Caco-2 (cell line): Measurements from ENCODE around the gene NRSN1. TPM values are rescaled to one million over a fixed set of nuclear protein-coding genes. Genes with fewer than 3 reads are reported as not detected.

Source experiments
- BruUV-seq: library from RNA; stranded (reverse); fragments of 400-500 nt; replicated peaks from 2 replicates; lab custom pipeline; 2021; lab: Mats Ljungman, UMichigan
- CTCF ChIA-PET: fragments of 300-600 bp; sonication (Branson Sonifier 250); formaldehyde crosslinking; loops from one replicate; lab custom pipeline; 2022; ENCODE audit warnings: antibody characterized with exemption; lab: Charles Lee
- POLR2A ChIA-PET: fragments of 300-600 bp; sonication (Branson Sonifier 250); formaldehyde crosslinking; loops from one replicate; lab custom pipeline; 2022; ENCODE audit warnings: antibody characterized with exemption; lab: Charles Lee
- DNase-seq, 2 experiments: peaks; one replicate each; pipeline versions ENCODE4 v3.0.0 to v3.0.0-alpha.2; 2020 to 2022
- H3K27me3 ChIP-seq: replicated peaks from 2 replicates; pipeline ENCODE4 v1.6.0; 2011; ENCODE audit warnings: low read length; ENCODE audit not compliant: control insufficient read depth, insufficient read depth
- H3K36me3 ChIP-seq: 2 replicates; pipeline ENCODE4 v1.5.1; 2011; ENCODE audit warnings: low read length; ENCODE audit not compliant: control insufficient read depth, insufficient read depth
- H3K4me1 ChIP-seq: fragments of 250-450 bp; sonication (Bioruptor Pico); 2 replicates; pipeline ENCODE4 v1.5.1; 2020; ENCODE audit warnings: mild to moderate bottlenecking
- H3K4me3 ChIP-seq: 2 replicates; pipeline ENCODE4 v1.5.1; 2011; ENCODE audit warnings: low read depth, mild to moderate bottlenecking, control low read depth, low read length
- H3K9me3 ChIP-seq: fragments of 250-450 bp; sonication (Bioruptor Pico); 2 replicates; pipeline ENCODE4 v1.5.1; 2020; ENCODE audit warnings: mild to moderate bottlenecking, moderate library complexity
- H3K27ac Mint-ChIP-seq: one replicate; pipeline ENCODE4 v1.8.0; 2022; ENCODE audit warnings: mixed read lengths; ENCODE audit not compliant: unreplicated experiment
- H3K27me3 Mint-ChIP-seq: one replicate; pipeline ENCODE4 v1.8.0; 2022; ENCODE audit warnings: mixed read lengths; ENCODE audit not compliant: insufficient read depth, unreplicated experiment
- H3K36me3 Mint-ChIP-seq: one replicate; pipeline ENCODE4 v1.8.0; 2022; ENCODE audit warnings: mild to moderate bottlenecking, mixed read lengths; ENCODE audit not compliant: insufficient read depth, unreplicated experiment
- H3K4me1 Mint-ChIP-seq: one replicate; pipeline ENCODE4 v1.8.0; 2022; ENCODE audit warnings: low read depth, mixed read lengths; ENCODE audit not compliant: unreplicated experiment
- H3K4me3 Mint-ChIP-seq: one replicate; pipeline ENCODE4 v1.8.0; 2022; ENCODE audit warnings: mild to moderate bottlenecking, moderate library complexity, mixed read lengths; ENCODE audit not compliant: unreplicated experiment
- H3K9me3 Mint-ChIP-seq: one replicate; pipeline ENCODE4 v1.8.0; 2022; ENCODE audit warnings: mixed read lengths; ENCODE audit not compliant: unreplicated experiment
- intact Hi-C: fragments of 100-400 bp; cut with micrococcal nuclease; formaldehyde crosslinking; loops from one replicate; pipeline ENCODE4 v1.10.0; 2022; ENCODE audit not compliant: unreplicated experiment
- total RNA-seq: library from RNA; stranded (reverse); gene quantifications from 2 replicates; pipeline ENCODE4 v1.2.3, GENCODE V29; 2022
- TF ChIP-seq, protein P1 (sequence below), 2 experiments: fragments of 200-600 bp in 1 of 2; IDR thresholded peaks; 1 replicate in 1 of 2; 2 replicates in 1 of 2; pipeline versions ENCODE4 v1.5.1 to v1.8.0; 2011 to 2022; ENCODE audit warnings: antibody characterized with exemption in 1 of 2, control low read depth in 1 of 2, inconsistent platforms in 1 of 2, low read depth in 1 of 2, low read length in 1 of 2, mild to moderate bottlenecking in 1 of 2, moderate library complexity in 1 of 2; ENCODE audit not compliant: insufficient read depth in 1 of 2, severe bottlenecking in 1 of 2, unreplicated experiment in 1 of 2

The NRSN1 gene
- total RNA-seq, 1 experiment from 2014 or later: not detected

DNA sequence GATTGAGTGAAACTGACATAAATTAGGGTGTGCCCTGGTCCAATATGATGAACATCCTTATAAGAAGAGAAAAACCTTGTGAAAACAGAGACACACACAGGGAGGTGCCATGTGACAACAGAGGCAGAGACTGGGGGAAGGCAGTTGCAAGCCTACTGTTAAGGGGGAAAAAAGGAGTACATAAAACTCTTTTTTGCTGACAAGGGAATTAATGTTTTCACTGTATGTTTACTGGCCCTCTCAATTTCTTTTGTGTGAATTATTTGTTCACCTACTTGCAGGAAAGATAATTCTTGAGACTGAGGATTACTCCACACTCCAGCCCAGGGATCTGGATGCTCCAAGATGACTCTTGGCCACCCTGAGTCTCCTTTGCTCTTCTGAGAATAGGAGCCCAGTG is 12.1 kb upstream of the NRSN1 start:
- no peaks in the 10 kb centered on the region for H3K4me1 Mint-ChIP-seq
- no peaks in the 10 kb centered on the region for H3K36me3 ChIP-seq
- TF ChIP-seq, protein P1, sequence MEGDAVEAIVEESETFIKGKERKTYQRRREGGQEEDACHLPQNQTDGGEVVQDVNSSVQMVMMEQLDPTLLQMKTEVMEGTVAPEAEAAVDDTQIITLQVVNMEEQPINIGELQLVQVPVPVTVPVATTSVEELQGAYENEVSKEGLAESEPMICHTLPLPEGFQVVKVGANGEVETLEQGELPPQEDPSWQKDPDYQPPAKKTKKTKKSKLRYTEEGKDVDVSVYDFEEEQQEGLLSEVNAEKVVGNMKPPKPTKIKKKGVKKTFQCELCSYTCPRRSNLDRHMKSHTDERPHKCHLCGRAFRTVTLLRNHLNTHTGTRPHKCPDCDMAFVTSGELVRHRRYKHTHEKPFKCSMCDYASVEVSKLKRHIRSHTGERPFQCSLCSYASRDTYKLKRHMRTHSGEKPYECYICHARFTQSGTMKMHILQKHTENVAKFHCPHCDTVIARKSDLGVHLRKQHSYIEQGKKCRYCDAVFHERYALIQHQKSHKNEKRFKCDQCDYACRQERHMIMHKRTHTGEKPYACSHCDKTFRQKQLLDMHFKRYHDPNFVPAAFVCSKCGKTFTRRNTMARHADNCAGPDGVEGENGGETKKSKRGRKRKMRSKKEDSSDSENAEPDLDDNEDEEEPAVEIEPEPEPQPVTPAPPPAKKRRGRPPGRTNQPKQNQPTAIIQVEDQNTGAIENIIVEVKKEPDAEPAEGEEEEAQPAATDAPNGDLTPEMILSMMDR (IDR thresholded peaks at IDR 0.05; ENCODE audit: insufficient read depth in 1 of 2, low read depth in 1 of 2, low read length in 1 of 2, severe bottlenecking in 1 of 2, unreplicated experiment in 1 of 2): no peak
- H3K4me3 ChIP-seq: no peak overlapping the region
- no peaks in the 10 kb centered on the region for H3K9me3 ChIP-seq
- no peak overlapping the region for H3K4me3 Mint-ChIP-seq
- no peaks in the 10 kb centered on the region for H3K27me3 ChIP-seq
- no peaks in the 10 kb centered on the region for H3K36me3 Mint-ChIP-seq
- H3K4me1 ChIP-seq: no peaks in the 10 kb centered on the region
- no peak for DNase-seq
- intact Hi-C loops: no loop called here
- CTCF ChIA-PET: no interaction called here
- POLR2A ChIA-PET: no interaction called here
- no peaks in the 10 kb centered on the region for H3K27me3 Mint-ChIP-seq
- no peaks in the 10 kb centered on the region for H3K9me3 Mint-ChIP-seq
- no peak overlapping the region for H3K27ac Mint-ChIP-seq
- BruUV-seq: no TSS peak

DNA sequence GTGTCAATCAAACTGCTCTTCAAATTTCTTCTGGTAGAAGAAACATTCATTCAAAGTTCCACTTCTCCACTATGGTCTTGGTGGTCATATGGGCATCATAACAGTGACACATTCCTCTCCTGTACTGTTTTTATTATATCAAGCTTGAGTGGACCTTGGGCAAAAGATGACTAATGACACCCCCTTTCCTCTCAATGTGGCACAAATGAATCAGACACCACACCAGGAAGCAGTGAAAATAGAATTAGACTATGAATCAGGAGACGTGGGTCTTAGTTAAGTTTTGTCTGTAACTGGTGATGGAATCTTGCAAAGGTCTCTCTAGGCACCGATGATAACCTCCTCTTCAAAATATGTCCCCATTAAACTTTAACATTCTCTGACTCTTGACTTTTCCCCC is 9.0 kb upstream of the NRSN1 start:
- POLR2A ChIA-PET: no interaction called here
- CTCF ChIA-PET: no interaction called here
- intact Hi-C loops: no loop called here
- BruUV-seq: no TSS peak
- Mint-ChIP-seq H3K9me3 (no peaks in the 10 kb centered on the region), H3K36me3 (no peaks in the 10 kb centered on the region), H3K27ac (no peak overlapping the region), H3K4me1 (no peaks in the 10 kb centered on the region), H3K4me3 (no peak overlapping the region), H3K27me3 (no peaks in the 10 kb centered on the region)
- H3K36me3 ChIP-seq: no peaks in the 10 kb centered on the region
- no peaks in the 10 kb centered on the region for H3K4me1 ChIP-seq
- no peaks in the 10 kb centered on the region for H3K27me3 ChIP-seq
- no peaks in the 10 kb centered on the region for H3K9me3 ChIP-seq
- no peak for DNase-seq
- no peak overlapping the region for H3K4me3 ChIP-seq
- TF ChIP-seq, protein P1 (IDR thresholded peaks at IDR 0.05; ENCODE audit: insufficient read depth in 1 of 2, low read depth in 1 of 2, low read length in 1 of 2, severe bottlenecking in 1 of 2, unreplicated experiment in 1 of 2): no peak

DNA sequence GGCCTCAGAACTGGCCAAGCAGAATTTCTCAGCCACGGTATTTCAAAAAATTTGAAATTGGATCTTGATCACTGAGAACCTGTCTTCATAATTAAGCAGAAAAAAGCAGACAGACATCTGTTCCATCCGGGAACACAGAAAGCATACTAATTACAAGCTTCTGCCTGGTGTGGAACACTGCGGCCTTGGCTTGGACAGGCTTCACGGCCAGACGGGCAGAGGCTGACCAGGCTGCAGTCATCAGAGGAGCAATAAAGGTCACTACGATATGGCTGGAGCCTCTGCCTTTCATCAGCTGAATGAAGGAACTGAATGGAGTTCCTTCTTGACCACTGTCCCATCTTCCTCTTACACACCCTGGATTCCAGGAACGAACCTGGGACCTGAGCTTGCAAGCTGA is 3.9 kb upstream of the NRSN1 start:
- H3K27me3 ChIP-seq: no peaks in the 10 kb centered on the region
- BruUV-seq: no TSS peak
- 0 out of 2 replicates have a peak, but pooled peaks cover 3% of the 10 kb centered on the region for H3K4me1 ChIP-seq
- ChIA-PET CTCF (no interaction called here), POLR2A (no interaction called here)
- no peak for DNase-seq
- no peaks in the 10 kb centered on the region for H3K9me3 ChIP-seq
- TF ChIP-seq, protein P1 (IDR thresholded peaks at IDR 0.05; ENCODE audit: insufficient read depth in 1 of 2, low read depth in 1 of 2, low read length in 1 of 2, severe bottlenecking in 1 of 2, unreplicated experiment in 1 of 2): no peak
- Mint-ChIP-seq H3K27ac (no peak overlapping the region), H3K4me1 (peaks cover 6% of the 10 kb centered on the region), H3K9me3 (no peaks in the 10 kb centered on the region), H3K27me3 (no peaks in the 10 kb centered on the region), H3K36me3 (no peaks in the 10 kb centered on the region), H3K4me3 (no peak overlapping the region)
- H3K4me3 ChIP-seq: no peak overlapping the region
- no peaks in the 10 kb centered on the region for H3K36me3 ChIP-seq
- intact Hi-C loops: no loop called here
